ENCODE data around the gene GPR152. TPM values are rescaled to one million over a fixed set of nuclear protein-coding genes. Genes with fewer than 3 reads are reported as not detected.

GPR152 gene, protein sequence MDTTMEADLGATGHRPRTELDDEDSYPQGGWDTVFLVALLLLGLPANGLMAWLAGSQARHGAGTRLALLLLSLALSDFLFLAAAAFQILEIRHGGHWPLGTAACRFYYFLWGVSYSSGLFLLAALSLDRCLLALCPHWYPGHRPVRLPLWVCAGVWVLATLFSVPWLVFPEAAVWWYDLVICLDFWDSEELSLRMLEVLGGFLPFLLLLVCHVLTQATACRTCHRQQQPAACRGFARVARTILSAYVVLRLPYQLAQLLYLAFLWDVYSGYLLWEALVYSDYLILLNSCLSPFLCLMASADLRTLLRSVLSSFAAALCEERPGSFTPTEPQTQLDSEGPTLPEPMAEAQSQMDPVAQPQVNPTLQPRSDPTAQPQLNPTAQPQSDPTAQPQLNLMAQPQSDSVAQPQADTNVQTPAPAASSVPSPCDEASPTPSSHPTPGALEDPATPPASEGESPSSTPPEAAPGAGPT
- total RNA-seq (not detected), total RNA-seq (0 reads per million in 2 donors)

DNA sequence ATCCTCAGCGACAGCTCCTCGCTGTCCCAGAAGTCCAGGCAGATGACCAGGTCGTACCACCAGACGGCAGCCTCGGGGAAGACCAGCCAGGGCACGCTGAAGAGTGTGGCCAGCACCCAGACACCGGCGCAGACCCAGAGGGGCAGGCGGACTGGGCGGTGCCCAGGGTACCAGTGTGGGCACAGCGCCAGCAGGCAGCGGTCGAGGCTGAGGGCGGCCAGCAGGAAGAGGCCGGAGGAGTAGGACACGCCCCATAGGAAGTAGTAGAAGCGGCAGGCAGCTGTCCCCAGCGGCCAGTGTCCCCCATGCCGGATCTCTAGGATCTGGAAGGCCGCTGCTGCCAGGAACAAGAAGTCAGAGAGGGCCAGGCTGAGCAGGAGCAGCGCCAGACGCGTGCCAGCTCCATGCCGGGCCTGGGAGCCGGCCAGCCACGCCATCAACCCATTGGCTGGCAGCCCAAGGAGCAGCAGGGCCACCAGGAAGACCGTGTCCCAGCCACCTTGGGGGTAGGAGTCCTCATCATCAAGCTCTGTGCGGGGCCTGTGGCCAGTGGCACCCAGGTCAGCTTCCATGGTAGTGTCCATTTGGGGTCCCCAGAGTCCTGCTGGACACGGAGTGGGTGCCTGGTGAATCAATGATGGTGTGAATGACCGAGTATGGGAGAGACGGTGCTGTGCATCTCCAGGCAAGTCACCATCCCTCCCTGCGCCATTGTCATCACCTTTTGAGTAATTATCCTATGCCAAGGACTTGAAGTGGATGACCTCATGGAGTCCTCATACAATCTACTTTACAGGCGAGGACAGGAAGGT, at the start of gene GPR152:
Gene GPR152 (minus strand): TSS at position 589 of the 812 bp plus-strand sequence. CDS start 5 bp downstream, at position 584.
- H3K36me3 Mint-ChIP-seq (ENCODE audit: low read depth): no peaks in the 10 kb centered on the region
- peaks cover 19% of the 10 kb centered on the region for H3K4me1 Mint-ChIP-seq
- peak within 1 kb of the TSS; percentile 43 for H3K27ac Mint-ChIP-seq
- H3K27me3 Mint-ChIP-seq: no peaks in the 10 kb centered on the region
- no peaks in the 10 kb centered on the region for H3K9me3 ChIP-seq (ENCODE audit: control insufficient read depth, low read length, poor library complexity, severe bottlenecking)
- DNase-seq (no peak), ATAC-seq (no peak)
- no peak within 1 kb of the TSS for H3K4me3 Mint-ChIP-seq

DNA sequence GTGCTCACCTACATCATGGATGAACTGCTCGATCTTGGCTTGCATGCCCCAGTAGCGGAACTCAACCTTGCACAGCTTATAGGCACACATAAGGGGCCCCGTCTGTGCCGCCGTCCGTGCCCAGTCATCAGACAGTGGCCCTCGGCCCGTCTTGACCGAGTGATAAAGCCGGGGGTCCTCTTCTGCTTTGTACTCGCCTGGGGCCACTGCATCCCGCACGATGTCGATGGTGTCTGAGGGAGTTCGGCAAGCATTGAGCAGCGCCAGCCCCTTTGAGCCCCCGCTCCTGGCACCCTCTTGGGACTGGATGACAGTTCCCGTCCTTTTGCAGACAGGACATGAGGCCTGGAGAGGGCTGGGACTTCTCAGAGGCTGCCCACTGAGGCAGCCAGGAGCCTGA, 49.3 kb upstream of the GPR152 start:
- H3K27me3 Mint-ChIP-seq: no peaks in the 10 kb centered on the region
- peak overlapping the region; percentile 84 for H3K27ac Mint-ChIP-seq
- H3K9me3 ChIP-seq (ENCODE audit: control insufficient read depth, low read length, poor library complexity, severe bottlenecking): no peaks in the 10 kb centered on the region
- peaks cover 41% of the 10 kb centered on the region for H3K4me1 Mint-ChIP-seq
- DNase-seq: no peak
- ATAC-seq: no peak
- H3K4me3 Mint-ChIP-seq: no peak overlapping the region
- no peaks in the 10 kb centered on the region for H3K36me3 Mint-ChIP-seq (ENCODE audit: low read depth)

DNA sequence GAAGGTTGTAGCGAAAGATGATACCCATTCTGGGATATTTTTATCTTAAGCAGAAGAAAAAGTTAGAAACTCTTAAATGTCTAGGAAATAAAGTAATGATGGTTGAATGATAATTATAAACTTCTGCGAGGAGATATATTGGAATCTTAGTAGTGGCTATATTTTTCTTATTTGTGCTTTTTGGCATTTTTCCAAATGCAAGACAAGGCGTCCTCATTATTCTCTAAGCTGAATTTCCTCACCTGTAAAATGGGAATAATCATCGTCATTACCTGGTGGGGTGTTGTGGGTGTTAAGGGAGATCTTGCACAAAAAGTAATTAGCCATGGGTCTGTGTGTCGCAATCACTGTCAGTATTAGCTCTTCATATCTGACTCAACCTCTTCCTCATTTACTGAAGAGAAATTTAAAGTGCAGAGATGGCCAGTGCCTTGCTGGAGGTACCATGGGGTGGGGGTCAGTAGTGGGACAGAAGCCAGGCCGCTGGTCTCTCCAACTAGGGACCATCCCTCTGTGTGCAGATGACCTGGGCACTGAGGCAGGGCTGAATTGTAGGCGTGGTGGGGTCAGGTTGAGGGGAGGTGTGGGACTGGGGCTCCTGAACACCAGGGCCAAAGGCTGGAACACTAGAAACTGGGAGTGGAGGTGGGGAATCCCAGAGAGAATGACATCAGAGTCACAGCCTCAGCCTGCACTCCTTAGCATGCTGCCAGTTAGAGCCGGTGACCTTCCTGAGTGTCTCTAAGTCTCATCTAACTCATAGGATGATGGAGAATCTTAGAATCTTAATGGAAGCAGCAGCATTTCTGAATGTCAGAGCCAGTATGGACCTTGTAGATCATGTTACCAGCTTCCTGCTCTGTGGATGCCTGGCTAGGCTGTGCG, 48.5 kb upstream of the GPR152 start:
- Mint-ChIP-seq H3K27me3 (no peaks in the 10 kb centered on the region), H3K36me3 (ENCODE audit: low read depth) (no peaks in the 10 kb centered on the region), H3K27ac (peak overlapping the region; percentile 84), H3K4me3 (no peak overlapping the region), H3K4me1 (peaks cover 36% of the 10 kb centered on the region)
- ATAC-seq (no peak), DNase-seq (no peak)
- no peaks in the 10 kb centered on the region for H3K9me3 ChIP-seq (ENCODE audit: control insufficient read depth, low read length, poor library complexity, severe bottlenecking)

DNA sequence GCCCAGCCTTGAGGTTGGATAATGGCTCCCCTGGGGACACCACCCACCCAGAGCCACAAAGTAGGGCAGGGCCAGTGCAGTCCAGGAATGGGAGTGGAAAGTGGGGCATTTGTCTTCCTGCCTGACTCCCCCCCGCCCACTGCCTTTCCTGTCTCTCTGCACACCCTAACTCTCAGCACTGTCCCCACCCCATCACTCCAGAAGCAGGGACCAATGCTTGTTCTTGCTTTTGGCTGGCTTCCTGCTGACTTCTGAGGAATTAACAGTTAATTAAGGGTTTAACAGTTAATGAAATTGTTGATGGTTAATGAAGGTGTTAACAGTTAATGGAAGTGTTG, 47.9 kb upstream of the GPR152 start:
- no peaks in the 10 kb centered on the region for H3K9me3 ChIP-seq (ENCODE audit: control insufficient read depth, low read length, poor library complexity, severe bottlenecking)
- Mint-ChIP-seq H3K36me3 (ENCODE audit: low read depth) (no peaks in the 10 kb centered on the region), H3K4me3 (no peak overlapping the region), H3K27me3 (no peaks in the 10 kb centered on the region), H3K4me1 (peaks cover 32% of the 10 kb centered on the region), H3K27ac (no peak overlapping the region)
- no peak for ATAC-seq
- no peak for DNase-seq

DNA sequence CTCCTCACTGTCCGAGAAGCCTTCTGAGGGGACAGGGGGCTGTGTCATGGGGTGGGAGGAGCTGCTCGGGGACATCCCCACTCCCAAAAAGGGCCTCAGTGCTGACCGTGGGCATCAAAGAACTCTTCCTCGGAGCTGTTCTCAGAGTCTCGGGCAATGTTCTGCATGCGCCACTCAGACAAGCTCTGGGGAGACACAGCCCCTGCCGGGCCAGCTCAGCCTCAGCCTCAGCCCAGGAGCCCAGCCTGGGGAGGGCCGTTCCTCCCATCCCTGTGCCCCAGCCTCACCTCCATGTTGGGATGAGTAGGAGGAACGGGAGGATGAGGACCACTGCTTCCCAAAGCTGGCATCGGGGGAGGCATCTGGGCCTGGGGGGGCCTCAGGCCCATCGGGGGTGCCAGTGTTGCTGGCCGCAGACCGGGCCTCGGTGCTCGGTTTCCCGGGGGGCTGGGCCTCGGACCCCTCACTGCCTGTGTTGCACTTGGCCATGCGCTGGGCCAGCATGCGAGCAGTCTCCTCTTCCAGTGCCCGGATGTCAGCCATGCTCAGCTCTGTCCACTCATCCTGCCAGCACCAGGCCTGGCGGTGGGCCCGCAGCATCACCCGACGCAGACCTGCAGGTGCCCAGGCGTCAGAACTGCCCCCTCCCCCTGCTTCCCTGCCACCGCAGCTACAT, 47.4 kb upstream of the GPR152 start:
- H3K9me3 ChIP-seq (ENCODE audit: control insufficient read depth, low read length, poor library complexity, severe bottlenecking): no peaks in the 10 kb centered on the region
- Mint-ChIP-seq H3K4me3 (no peak overlapping the region), H3K27me3 (no peaks in the 10 kb centered on the region), H3K36me3 (ENCODE audit: low read depth) (no peaks in the 10 kb centered on the region), H3K27ac (no peak overlapping the region), H3K4me1 (peaks cover 30% of the 10 kb centered on the region)
- ATAC-seq (no peak), DNase-seq (no peak)

DNA sequence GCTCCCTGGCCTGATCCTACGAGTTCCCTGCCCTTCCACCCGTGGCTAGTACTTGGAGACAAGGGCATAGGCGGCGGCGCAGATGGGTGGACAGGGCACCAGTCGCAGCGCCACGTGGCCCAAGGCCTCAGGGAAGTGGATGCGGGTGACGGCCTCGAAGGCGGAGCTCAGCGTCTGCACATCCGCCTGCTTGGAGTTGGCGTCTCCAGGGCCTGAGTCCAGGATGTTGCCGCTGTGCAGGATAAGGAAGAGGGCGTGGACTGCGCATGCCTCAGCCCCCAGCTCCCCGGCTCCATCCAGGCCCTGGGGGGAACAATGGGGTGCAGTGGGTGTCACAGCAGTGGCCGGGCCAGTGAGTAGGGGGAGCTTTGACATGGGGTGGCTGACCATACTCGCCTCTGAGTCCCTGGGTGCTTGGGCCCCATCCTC, 46.0 kb upstream of the GPR152 start:
- DNase-seq: no peak
- H3K4me3 Mint-ChIP-seq: no peak overlapping the region
- H3K27me3 Mint-ChIP-seq: no peaks in the 10 kb centered on the region
- no peak for ATAC-seq
- H3K4me1 Mint-ChIP-seq: peaks cover 25% of the 10 kb centered on the region
- H3K9me3 ChIP-seq (ENCODE audit: control insufficient read depth, low read length, poor library complexity, severe bottlenecking): no peaks in the 10 kb centered on the region
- H3K36me3 Mint-ChIP-seq (ENCODE audit: low read depth): no peaks in the 10 kb centered on the region
- H3K27ac Mint-ChIP-seq: no peak overlapping the region

DNA sequence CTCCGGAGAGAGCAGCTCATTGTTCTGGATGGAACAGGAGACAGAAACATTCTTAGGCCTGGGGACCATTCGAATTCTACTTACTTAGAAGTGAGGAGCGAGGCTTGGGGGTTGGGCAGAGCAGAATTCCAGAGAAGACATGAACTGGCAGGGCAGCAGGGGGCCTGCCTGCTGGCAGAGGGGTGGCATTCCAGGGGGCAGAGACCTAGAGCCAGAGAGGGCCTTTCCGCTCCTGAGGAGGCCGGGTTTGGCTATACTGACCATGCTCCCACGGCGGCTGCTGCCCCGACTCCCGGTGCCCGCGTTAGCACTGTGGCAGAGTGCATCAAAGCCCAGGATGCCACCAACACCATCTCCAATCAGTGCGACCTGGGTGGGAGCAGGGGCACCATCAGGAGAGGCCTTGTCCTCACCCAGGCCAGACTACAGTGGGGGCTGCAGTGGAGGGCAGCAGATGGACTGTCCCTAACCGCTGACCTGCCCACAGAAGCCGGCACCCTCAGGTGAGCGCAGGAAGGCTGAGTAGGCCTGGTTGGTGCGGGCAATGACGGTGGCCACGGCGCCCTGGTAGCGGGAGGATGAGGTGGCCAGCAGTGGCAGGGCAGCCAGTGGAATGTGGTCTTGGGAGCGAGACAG, 45.2 kb upstream of the GPR152 start:
- Mint-ChIP-seq H3K4me3 (no peak overlapping the region), H3K27ac (no peak overlapping the region), H3K27me3 (no peaks in the 10 kb centered on the region), H3K4me1 (peaks cover 22% of the 10 kb centered on the region), H3K36me3 (ENCODE audit: low read depth) (no peaks in the 10 kb centered on the region)
- DNase-seq (no peak), ATAC-seq (no peak)
- H3K9me3 ChIP-seq (ENCODE audit: control insufficient read depth, low read length, poor library complexity, severe bottlenecking): no peaks in the 10 kb centered on the region

DNA sequence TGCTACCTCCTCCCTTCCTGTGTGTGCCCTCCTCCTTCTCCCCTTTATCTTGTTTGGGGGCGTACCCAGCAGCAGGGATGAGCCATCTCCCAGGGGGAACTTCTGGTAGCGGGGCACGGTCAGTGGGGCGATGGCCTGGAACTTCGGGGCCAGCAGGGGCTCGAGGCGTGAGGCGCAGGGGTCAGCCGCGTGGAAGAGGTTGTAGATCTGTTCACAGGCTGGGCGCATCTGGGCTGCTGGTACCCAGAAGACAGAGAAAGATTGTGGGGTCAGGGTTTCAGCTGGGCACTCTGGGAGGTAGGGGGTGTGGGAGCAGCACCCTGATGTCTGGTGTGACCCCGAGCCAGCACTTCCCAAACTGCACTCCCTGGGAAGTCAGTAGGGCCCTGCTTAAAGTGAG, 43.6 kb upstream of the GPR152 start:
- no peaks in the 10 kb centered on the region for H3K27me3 Mint-ChIP-seq
- no peaks in the 10 kb centered on the region for H3K36me3 Mint-ChIP-seq (ENCODE audit: low read depth)
- H3K4me3 Mint-ChIP-seq: no peak overlapping the region
- no peak overlapping the region for H3K27ac Mint-ChIP-seq
- H3K9me3 ChIP-seq (ENCODE audit: control insufficient read depth, low read length, poor library complexity, severe bottlenecking): no peaks in the 10 kb centered on the region
- DNase-seq (no peak), ATAC-seq (no peak)
- H3K4me1 Mint-ChIP-seq: peaks cover 19% of the 10 kb centered on the region

DNA sequence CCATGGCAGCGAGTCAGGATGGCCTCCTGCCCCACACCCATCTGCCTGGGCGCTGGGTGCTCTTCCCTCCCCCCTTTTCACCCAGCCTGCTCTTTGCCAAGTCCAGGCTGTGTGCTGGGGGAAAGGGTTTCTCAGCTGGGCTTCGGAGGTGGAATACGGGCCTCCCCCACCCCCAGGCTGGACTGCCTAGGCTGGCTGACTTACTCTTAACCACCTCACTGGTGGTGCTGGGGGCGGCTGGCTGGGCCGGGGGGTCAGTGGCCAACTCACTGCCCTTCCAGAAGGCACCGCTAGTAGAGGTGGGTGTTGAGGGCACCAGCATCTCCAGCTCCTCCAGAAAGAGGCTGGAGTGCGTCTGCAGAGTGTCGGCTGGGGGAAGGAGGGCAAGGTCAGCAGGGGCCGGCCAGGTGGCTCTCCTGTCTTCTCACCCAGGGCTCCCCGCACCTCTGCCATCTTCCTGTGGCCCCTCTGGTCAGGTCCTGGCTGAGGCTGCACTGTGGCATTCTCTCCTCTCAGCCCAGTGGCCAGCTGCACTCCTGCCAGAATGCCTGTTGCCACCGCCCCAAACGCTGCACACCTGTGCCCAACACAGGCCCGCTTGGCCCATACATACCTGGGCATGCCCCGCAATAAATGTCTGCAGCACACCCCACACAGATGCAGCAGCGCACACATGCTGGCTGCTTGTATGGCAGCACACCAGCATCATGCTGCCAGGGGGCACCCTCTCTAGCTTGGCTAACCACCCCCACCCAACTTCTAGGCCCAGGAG, 42.9 kb upstream of the GPR152 start:
- no peak for ATAC-seq
- H3K27ac Mint-ChIP-seq: no peak overlapping the region
- no peaks in the 10 kb centered on the region for H3K27me3 Mint-ChIP-seq
- no peak overlapping the region for H3K4me3 Mint-ChIP-seq
- DNase-seq: no peak
- H3K9me3 ChIP-seq (ENCODE audit: control insufficient read depth, low read length, poor library complexity, severe bottlenecking): no peaks in the 10 kb centered on the region
- H3K36me3 Mint-ChIP-seq (ENCODE audit: low read depth): no peaks in the 10 kb centered on the region
- H3K4me1 Mint-ChIP-seq: peaks cover 15% of the 10 kb centered on the region

DNA sequence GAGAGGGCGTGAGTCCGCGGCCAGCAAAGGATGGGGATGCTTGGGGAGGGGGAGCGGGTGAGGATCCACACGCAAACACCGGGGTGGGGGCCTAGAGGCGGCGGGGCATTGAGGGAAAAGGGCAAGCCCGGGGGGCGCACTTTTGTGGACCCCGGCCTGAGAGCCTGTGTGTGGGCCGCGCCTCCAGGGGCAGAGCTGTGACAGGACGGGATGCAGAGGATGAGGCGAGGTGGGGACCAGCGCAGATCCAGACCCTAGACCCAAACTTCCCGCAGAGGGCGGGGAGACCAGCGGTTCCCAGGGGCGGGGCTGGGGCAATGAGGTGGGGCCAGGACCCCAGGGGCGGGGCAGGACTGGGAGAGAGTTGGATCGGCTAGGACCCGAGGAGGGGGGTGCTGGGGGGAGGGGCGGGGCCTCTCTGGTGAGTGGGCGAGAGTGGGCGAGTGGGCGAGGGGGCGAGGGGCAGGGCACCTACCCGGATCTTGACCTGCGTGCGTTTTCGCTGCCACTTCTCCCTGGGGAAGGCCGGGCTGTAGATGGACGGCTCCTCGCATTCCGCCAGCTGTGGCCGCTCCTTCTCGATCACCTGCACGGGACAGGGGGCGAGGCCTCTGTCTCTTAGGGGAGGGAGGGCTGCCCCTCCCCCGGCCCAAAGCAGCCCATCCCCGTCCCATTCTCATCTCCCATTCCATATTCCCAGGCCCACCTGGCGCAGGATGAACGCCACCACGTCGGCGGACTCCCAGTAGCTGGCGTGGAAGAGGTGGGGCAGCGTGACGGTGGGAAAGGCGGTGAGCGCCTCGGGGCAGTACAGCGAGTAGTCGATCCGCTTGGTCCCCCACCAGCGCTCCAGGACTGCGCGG, 42.1 kb upstream of the GPR152 start:
- no peaks in the 10 kb centered on the region for H3K36me3 Mint-ChIP-seq (ENCODE audit: low read depth)
- H3K4me1 Mint-ChIP-seq: peaks cover 16% of the 10 kb centered on the region
- no peak for ATAC-seq
- no peak for DNase-seq
- H3K27me3 Mint-ChIP-seq: no peaks in the 10 kb centered on the region
- no peak overlapping the region for H3K27ac Mint-ChIP-seq
- no peak overlapping the region for H3K4me3 Mint-ChIP-seq
- no peaks in the 10 kb centered on the region for H3K9me3 ChIP-seq (ENCODE audit: control insufficient read depth, low read length, poor library complexity, severe bottlenecking)
